Muscle layer of colon (tissue), 2 donors: ENCODE measurements around the gene CHDH.

ENCODE experiments used
- H3K27ac ChIP-seq: one replicate; pipeline ENCODE4 v1.7.0; 2013; ENCODE audit warnings: low read depth, mild to moderate bottlenecking, low read length, moderate library complexity
- H3K27me3 ChIP-seq, 2 donors: one replicate each; pipeline ENCODE4 v1.7.0; 2013; ENCODE audit warnings: low read length in 2 of 2, mild to moderate bottlenecking in 2 of 2; ENCODE audit not compliant: insufficient read depth in 2 of 2, control insufficient read depth in 1 of 2
- H3K36me3 ChIP-seq: one replicate; pipeline ENCODE4 v1.7.0; 2013; ENCODE audit warnings: mild to moderate bottlenecking, low read length; ENCODE audit not compliant: insufficient read depth
- H3K4me1 ChIP-seq: one replicate; pipeline ENCODE4 v1.7.0; 2013; ENCODE audit warnings: mild to moderate bottlenecking, low read length; ENCODE audit not compliant: insufficient read depth
- H3K4me3 ChIP-seq, 2 donors: one replicate each; pipeline ENCODE4 v1.7.0; 2013; ENCODE audit warnings: low read length in 2 of 2, low read depth in 1 of 2, mild to moderate bottlenecking in 1 of 2, moderate library complexity in 1 of 2
- H3K9ac ChIP-seq: one replicate; pipeline ENCODE4 v1.7.0; 2013; ENCODE audit warnings: low read length
- H3K9me3 ChIP-seq: one replicate; pipeline ENCODE4 v1.7.0; 2013; ENCODE audit warnings: mild to moderate bottlenecking, low read length
- donor health status: abdominal sarcoma.
- donor health status: Adenocarcinoma of cecum.

CHDH gene

DNA sequence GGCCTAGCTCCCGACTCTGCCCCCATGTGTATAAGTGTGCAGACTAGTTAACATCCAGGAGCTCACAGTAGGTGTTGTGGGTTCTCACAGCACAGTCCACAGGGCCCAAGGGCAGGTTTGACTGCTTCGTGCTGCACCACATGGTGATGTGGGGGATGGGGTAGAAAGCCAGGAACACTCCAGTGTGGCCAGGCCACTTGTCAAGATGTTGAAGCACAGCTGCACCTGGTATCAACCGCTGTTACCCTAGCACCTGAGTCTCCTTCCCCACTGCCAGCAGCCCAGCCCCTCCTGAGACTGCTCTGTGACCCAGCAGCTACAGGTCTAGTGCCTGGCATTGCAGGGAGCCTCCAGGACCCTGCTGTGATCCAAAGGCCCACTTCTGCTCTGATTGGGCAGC, 53.4 kb downstream of the CHDH start:
- H3K27me3 ChIP-seq = no peaks in the 10 kb centered on the region
- H3K9me3 ChIP-seq = no peaks in the 10 kb centered on the region
- no peak overlapping the region for H3K9ac ChIP-seq
- H3K4me3 ChIP-seq = no peak overlapping the region
- no peak overlapping the region for H3K27ac ChIP-seq
- H3K36me3 ChIP-seq = no peaks in the 10 kb centered on the region
- peaks cover 3% of the 10 kb centered on the region for H3K4me1 ChIP-seq

DNA sequence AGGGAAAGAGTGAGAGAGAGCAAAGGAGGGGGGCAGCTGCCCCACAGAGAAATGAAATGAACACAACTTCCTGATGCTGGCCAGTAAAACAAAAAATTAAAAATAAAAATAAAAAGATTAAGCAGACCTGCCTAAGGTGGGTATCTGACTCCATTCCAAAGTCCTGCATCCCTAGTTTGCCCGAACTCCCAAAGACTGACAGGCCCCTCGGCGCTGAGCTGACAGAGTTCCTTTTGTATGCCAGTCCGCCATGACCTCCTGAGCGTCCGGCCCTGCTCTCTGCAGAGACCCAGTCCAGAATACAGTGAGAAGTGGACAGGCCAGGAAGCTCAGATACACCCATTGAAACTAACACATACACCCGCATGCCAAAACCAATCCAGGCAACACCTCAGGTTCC, 54.9 kb downstream of the CHDH start:
- Histone ChIP-seq H3K4me3 (no peak overlapping the region), H3K36me3 (no peaks in the 10 kb centered on the region), H3K9me3 (no peaks in the 10 kb centered on the region), H3K9ac (no peak overlapping the region), H3K4me1 (peaks cover 1% of the 10 kb centered on the region), H3K27ac (no peak overlapping the region), H3K27me3 (no peaks in the 10 kb centered on the region)

DNA sequence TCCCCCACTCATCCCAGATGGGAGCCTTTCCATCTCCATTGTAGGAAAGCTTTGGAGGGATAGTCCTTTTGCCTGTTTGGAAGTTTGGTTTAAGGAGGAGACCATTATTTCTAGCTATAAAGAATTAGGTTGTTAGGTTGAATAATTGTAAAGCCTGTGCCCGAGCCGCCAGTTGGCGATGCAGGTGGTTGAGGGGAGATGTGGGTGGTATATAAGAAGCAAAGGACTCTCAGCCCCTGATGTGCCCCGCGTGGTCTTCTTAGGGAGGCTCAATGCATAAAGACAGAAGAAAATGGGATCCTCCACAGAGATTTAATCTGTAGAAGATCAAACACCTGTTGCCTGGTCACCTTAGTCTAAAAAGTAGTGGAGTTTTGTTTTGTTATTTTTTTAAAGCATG, 55.7 kb downstream of the CHDH start:
- H3K4me3 ChIP-seq = no peak overlapping the region
- no peaks in the 10 kb centered on the region for H3K9me3 ChIP-seq
- no peaks in the 10 kb centered on the region for H3K36me3 ChIP-seq
- no peaks in the 10 kb centered on the region for H3K4me1 ChIP-seq
- H3K9ac ChIP-seq = no peak overlapping the region
- H3K27me3 ChIP-seq = no peaks in the 10 kb centered on the region
- no peak overlapping the region for H3K27ac ChIP-seq

DNA sequence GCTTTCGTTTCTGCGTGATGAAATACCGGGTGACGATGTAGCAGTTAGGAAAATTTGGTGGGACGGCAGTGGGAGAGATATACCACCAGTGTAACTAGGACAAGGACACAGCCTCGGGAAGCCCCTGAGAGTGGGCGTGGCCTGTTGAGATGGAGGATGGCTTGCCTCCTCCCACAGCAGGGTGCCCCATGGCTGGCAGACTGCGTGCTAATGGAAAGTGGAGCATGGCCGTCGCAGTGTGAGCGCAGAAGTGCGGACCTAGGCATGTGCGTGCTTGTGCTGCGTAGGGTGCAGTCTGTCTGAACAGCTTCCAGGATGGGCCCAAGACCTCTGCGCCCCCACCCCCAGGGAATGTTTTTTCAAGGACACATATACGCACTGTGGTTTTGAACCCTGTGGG, 56.8 kb downstream of the CHDH start:
- no peaks in the 10 kb centered on the region for H3K36me3 ChIP-seq
- no peak overlapping the region for H3K9ac ChIP-seq
- H3K9me3 ChIP-seq = no peaks in the 10 kb centered on the region
- no peaks in the 10 kb centered on the region for H3K27me3 ChIP-seq
- H3K27ac ChIP-seq = no peak overlapping the region
- no peak overlapping the region for H3K4me3 ChIP-seq
- H3K4me1 ChIP-seq = no peaks in the 10 kb centered on the region

DNA sequence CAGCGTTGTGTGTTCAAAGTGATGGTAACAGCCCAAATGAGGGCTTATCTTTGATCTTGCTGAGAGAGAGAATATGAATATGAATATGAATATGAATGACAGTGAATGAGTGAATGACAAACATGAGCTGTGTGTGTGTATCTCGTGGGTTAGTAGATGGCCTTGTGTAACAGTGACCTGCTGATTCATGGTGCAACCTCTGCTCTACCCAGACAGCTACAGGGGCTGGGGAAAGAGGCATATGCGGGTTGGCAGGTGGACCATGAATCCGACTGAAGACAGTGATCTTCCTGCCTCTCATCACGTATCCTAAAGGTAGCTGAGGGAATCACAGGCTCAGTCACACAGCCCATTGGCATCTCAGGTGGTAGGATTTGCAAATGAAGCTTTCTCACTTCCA, 58.2 kb downstream of the CHDH start:
- H3K27me3 ChIP-seq = no peaks in the 10 kb centered on the region
- no peaks in the 10 kb centered on the region for H3K36me3 ChIP-seq
- H3K27ac ChIP-seq = no peak overlapping the region
- H3K9ac ChIP-seq = no peak overlapping the region
- H3K4me3 ChIP-seq = no peak overlapping the region
- no peaks in the 10 kb centered on the region for H3K9me3 ChIP-seq
- H3K4me1 ChIP-seq = no peaks in the 10 kb centered on the region

DNA sequence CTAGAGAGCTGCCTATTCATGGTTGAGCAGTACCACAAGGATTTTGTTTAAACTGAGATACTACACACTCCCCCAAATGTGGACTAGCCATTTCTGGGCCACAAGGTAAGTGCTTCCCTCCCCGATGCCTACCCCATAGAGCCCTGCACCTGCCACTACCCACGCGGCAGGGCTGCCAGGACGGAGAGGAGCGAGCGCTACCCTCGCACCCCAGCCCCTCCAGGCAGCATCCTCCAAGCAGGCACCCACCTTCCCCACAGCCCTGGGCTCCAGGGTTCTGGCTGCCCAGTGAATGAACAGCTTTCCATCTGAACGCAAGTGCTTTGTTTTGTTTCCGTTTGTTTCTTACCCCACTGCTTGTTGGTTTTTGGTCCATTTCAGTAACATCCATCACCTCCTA, 59.2 kb downstream of the CHDH start:
- H3K9ac ChIP-seq = no peak overlapping the region
- no peak overlapping the region for H3K27ac ChIP-seq
- no peaks in the 10 kb centered on the region for H3K9me3 ChIP-seq
- H3K4me3 ChIP-seq = no peak overlapping the region
- no peaks in the 10 kb centered on the region for H3K4me1 ChIP-seq
- no peaks in the 10 kb centered on the region for H3K36me3 ChIP-seq
- H3K27me3 ChIP-seq = no peaks in the 10 kb centered on the region

DNA sequence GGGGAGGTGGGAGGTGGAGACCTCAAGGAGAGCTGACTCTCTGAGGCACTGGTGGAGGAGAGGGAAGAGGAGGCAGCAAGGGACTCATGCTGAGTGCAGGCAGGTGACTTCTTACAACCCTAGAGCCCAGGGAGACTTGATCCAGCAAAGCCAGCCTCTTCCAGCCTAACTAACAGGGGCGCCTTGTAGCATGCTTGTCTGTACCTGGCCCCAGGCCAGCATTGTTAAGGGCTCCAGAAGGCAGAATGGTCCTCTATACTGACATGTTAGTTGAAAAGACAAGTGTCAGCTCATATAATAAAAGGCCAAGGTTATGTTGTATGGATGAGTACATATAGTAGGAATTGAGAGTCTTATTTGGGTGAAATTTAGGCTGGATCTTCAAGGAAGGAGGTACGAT, 65.4 kb downstream of the CHDH start:
- Histone ChIP-seq H3K36me3 (no peaks in the 10 kb centered on the region), H3K27ac (no peak overlapping the region), H3K4me1 (peaks cover 4% of the 10 kb centered on the region), H3K4me3 (no peak overlapping the region), H3K9ac (no peak overlapping the region), H3K9me3 (no peaks in the 10 kb centered on the region), H3K27me3 (no peaks in the 10 kb centered on the region)

DNA sequence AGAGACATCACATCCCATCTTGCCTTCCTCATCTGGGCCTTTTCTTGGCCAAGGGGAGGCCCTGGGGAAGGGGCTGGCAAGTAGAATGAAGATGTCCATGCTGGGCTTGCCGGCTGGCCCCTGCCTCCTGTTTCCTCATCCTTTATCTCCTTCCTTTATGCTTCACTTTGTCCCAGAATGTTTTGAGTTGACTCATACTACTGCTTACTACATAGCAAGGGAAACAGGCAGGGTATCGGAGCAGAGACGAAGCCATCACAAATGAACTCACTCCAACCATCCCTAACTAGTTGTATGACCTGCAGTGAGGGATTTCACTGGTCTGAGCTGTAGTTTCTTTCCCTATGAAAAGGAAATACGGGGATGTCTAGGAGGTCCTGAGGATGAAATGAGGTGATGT, 66.0 kb downstream of the CHDH start:
- no peak overlapping the region for H3K4me3 ChIP-seq

DNA sequence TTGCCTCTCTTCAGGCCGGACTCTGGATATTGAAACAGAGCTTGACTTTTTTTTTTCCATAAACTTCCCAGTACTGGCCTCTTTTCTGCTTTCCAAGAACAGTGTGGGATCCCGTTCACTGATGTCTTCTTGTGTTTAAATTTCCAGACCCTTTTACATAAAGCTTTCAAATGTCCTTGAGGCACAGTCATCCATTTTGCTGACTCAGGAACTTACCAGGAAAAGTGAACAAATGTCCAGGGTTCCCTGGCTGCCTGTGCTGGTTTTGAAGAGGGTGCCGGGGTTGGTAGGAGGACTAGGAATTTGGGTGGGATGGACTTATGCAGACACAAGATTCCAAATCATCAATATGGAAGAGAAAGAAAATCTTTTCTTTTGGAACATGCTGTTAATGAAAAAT, 68.1 kb downstream of the CHDH start:
- Histone ChIP-seq H3K9ac (no peak overlapping the region), H3K36me3 (no peaks in the 10 kb centered on the region), H3K9me3 (no peaks in the 10 kb centered on the region), H3K27me3 (no peaks in the 10 kb centered on the region), H3K4me1 (peaks cover 16% of the 10 kb centered on the region), H3K4me3 (no peak overlapping the region), H3K27ac (no peak overlapping the region)

More for the DNA sequence above, 66.0 kb downstream of the CHDH start:
- H3K27ac ChIP-seq = no peak overlapping the region
- H3K36me3 ChIP-seq = no peaks in the 10 kb centered on the region
- H3K9me3 ChIP-seq = no peaks in the 10 kb centered on the region
- no peak overlapping the region for H3K9ac ChIP-seq
- peaks cover 7% of the 10 kb centered on the region for H3K4me1 ChIP-seq
- no peaks in the 10 kb centered on the region for H3K27me3 ChIP-seq

DNA sequence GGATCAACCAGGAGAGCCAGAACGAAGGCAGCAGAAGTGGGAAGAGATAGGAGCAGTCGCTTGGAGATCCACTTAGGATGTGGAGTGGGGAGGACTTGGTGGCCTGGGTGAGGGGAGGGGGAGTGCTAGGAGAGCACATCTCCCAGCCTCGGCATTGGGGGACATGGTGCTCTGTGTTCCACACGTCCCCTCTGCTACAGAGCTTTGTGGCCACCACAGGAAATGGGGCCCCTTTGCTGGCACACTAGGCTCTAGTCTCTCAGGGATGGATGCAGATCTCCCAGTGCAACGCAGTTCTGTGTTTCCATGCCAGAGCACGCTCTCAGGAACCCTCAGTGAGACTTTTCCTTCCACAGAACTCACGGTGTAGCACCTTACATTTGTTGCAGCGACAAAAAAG, 68.8 kb downstream of the CHDH start:
- H3K9ac ChIP-seq = no peak overlapping the region
- no peaks in the 10 kb centered on the region for H3K36me3 ChIP-seq
- H3K4me3 ChIP-seq = no peak overlapping the region
- H3K9me3 ChIP-seq = no peaks in the 10 kb centered on the region
- peaks cover 21% of the 10 kb centered on the region for H3K4me1 ChIP-seq
- H3K27ac ChIP-seq = no peak overlapping the region
- no peaks in the 10 kb centered on the region for H3K27me3 ChIP-seq

DNA sequence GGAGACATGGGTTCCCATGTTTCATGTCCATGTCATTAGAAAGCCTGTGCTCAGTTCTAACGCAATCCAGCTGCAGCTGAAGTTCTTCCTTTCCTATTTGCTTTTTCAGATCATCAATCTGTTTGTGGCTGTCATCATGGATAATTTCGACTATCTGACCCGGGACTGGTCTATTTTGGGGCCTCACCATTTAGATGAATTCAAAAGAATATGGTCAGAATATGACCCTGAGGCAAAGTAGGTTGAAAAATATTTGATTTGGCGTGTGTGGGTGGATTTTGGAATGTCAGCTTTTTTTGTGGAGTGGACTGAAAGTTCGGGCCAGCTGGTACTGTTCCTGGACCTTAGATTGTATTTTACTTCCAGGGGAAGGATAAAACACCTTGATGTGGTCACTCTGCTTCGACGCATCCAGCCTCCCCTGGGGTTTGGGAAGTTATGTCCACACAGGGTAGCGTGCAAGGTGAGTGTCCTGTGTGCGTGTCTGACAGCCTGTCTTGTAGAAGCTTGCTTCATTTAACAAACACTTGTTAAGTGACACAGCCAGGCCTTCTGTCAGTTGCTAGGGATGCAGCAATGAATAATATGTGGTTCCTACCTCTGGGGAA, 69.6 kb downstream of the CHDH start:
- H3K27me3 ChIP-seq = no peaks in the 10 kb centered on the region
- no peak overlapping the region for H3K27ac ChIP-seq
- peaks cover 21% of the 10 kb centered on the region for H3K4me1 ChIP-seq
- no peak overlapping the region for H3K4me3 ChIP-seq
- H3K36me3 ChIP-seq = no peaks in the 10 kb centered on the region
- H3K9me3 ChIP-seq = no peaks in the 10 kb centered on the region
- no peak overlapping the region for H3K9ac ChIP-seq

DNA sequence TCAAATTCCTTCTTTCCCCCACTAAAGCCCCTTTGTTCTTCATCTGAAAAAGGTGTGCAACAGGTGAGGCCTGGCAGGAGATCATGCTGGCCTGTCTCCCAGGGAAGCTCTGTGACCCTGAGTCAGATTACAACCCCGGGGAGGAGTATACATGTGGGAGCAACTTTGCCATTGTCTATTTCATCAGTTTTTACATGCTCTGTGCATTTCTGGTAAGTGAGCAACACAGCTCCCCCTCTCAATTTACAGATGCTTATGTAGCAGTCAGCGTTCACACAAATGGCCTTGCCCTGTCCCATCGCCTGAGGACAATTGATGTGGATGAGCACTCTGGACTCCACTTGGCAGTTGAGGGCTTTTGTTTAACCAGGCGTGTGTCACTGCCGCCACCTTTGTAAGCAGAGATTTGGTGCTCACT, 70.4 kb downstream of the CHDH start:
- H3K36me3 ChIP-seq = no peaks in the 10 kb centered on the region
- H3K4me3 ChIP-seq = no peak overlapping the region
- no peak overlapping the region for H3K27ac ChIP-seq

More for the DNA sequence above, 70.4 kb downstream of the CHDH start:
- H3K9me3 ChIP-seq = no peaks in the 10 kb centered on the region
- H3K9ac ChIP-seq = no peak overlapping the region
- peaks cover 21% of the 10 kb centered on the region for H3K4me1 ChIP-seq
- no peaks in the 10 kb centered on the region for H3K27me3 ChIP-seq
